Ovary (tissue), 9 donors: ENCODE data around the gene GDF15. TPM values are rescaled to one million over a fixed set of nuclear protein-coding genes. Genes with fewer than 3 reads are reported as not detected.
"Not testable (repeated sequence)": the region's sequence is repeated elsewhere in the genome, so short reads cannot be mapped to it uniquely, and the experiment has no call there.

Experiments
- DNase-seq, 5 donors: peaks; one replicate each; pipeline ENCODE4 v3.0.0-alpha.2; 2019 to 2020
- H3K27ac ChIP-seq, 2 donors: fragments of 200-600 bp; one replicate each; pipeline versions ENCODE4 v1.5.1 to v1.8.0; 2019 to 2022
- H3K27me3 ChIP-seq: fragments of 200-600 bp; one replicate; pipeline ENCODE4 v1.8.0; 2022
- H3K36me3 ChIP-seq: fragments of 200-600 bp; sonication (generic); one replicate; pipeline ENCODE4 v1.5.1; 2019
- H3K4me1 ChIP-seq: one replicate; pipeline ENCODE4 v1.8.1; 2013; ENCODE audit warnings: mild to moderate bottlenecking, moderate library complexity; ENCODE audit not compliant: insufficient read depth
- H3K4me3 ChIP-seq: fragments of 200-600 bp; sonication (generic); one replicate; pipeline ENCODE4 v1.5.1; 2017
- H3K9me3 ChIP-seq, 2 donors: fragments of 200-600 bp in 1 of 2; sonication (generic) in 1 of 2; one replicate each; pipeline versions ENCODE4 v1.5.1 to v1.8.1; 2013 to 2019; ENCODE audit warnings: mild to moderate bottlenecking in 1 of 2, moderate library complexity in 1 of 2
- CTCF ChIP-seq, 3 donors: fragments of 450-650 bp in 2 of 3; fragments of 200-600 bp in 1 of 3; IDR thresholded peaks; one replicate each; pipeline versions ENCODE4 v1.5.1 to v1.8.0; 2016 to 2022; ENCODE audit warnings: antibody characterized with exemption in 3 of 3, mild to moderate bottlenecking in 1 of 3
- EP300 ChIP-seq: sonication (generic); formaldehyde crosslinking; IDR thresholded peaks from one replicate; pipeline ENCODE4 v1.6.1; 2017; ENCODE audit warnings: antibody characterized with exemption
- POLR2A ChIP-seq: fragments of 450-650 bp; IDR thresholded peaks from one replicate; pipeline ENCODE4 v1.6.1; 2017; ENCODE audit warnings: antibody characterized with exemption, mild to moderate bottlenecking, moderate library complexity
- WGBS, 3 donors: extraction: QIAGEN DNeasy Blood & Tissue Kit in 1 of 3; methylation state at CpG; one replicate each; pipeline versions ENCODE4 v1.1.5 to v1.1.7; 2013 to 2017; 5-methylcytosine and 5-hydroxymethylcytosine counted together
- intact Hi-C, 4 donors: fragments of 100-400 bp; cut with DNase I; formaldehyde crosslinking; loops; one replicate each; pipeline versions ENCODE4 v1.11.0 to v1.15.1; 2022 to 2023
- polyA plus RNA-seq, 2 donors: library from polyadenylated mRNA; stranded (reverse); fragments of 200-250 nt in 1 of 2; fragments of 350-450 nt in 1 of 2; fragmentation: Illumina TruSeq in 1 of 2; extraction: RNeasy Lipid Tissue Mini Kit (QIAGEN cat#74804) in 1 of 2; gene quantifications; one replicate each; pipeline ENCODE4 v1.2.3, GENCODE V29; 2013 to 2014
- total RNA-seq, 7 donors: library from RNA; depleted of rRNA in 2 of 7; stranded (reverse); fragments of >200 nt in 2 of 7; fragmentation: NEBNext Ultra II Directional in 3 of 7; extraction: Animal tissue kit (Norgen Biotek cat#: 25700) in 3 of 7; gene quantifications; one replicate each; pipeline versions ENCODE4 v1.1.0 to v1.2.4, GENCODE V29; 2016 to 2023
- donor health status: DM: no; HTN: no; CAD: no; lungs with moderate emphysema.
- donor health status: DM: no; HTN: no; CAD: no.
- donor health status: Bipolar disorder and iron deficiency.
- donor health status: DM: yes; HTN: yes; CAD: no.
- donor health status: DM: no; HTN: no; CAD: no.
- donor health status: DM: yes; HTN: yes; CAD: no.

The GDF15 gene
- total and polyA plus RNA-seq, 9 donors, result 0.67 to 20.9 (median 3.3) TPM

- no peaks in the 10 kb centered on the region for H3K36me3 ChIP-seq
- intact Hi-C loops, result no loop called here
Measured at GRCh38 chr19:18399008-18399407, 13.1 kb downstream of the GDF15 start.

GRCh38 chr19:18401580-18402112 lies 15.7 kb downstream of the GDF15 start:
- no peak for DNase-seq
- intact Hi-C loops, result loop anchor here in 1 of 4 donors (10.0 kb wide), 1 partner anchor 47 kb away; no protein-coding TSS in a partner anchor
- H3K9me3 ChIP-seq, result no peaks in the 10 kb centered on the region
- H3K36me3 ChIP-seq, result no peaks in the 10 kb centered on the region
- no peaks in the 10 kb centered on the region for H3K27me3 ChIP-seq
- H3K4me3 ChIP-seq, result no peak overlapping the region
- WGBS, 3 donors, result 51 to 53% (median 51%) methylated on average over 7 of the region's 7 CpGs
- H3K4me1 ChIP-seq, result peaks cover 9% of the 10 kb centered on the region
- no peak for TF ChIP-seq CTCF (IDR thresholded peaks at IDR 0.05)
- TF ChIP-seq POLR2A, result no peak
- TF ChIP-seq EP300, result no peak
- H3K27ac ChIP-seq, result no peak overlapping the region

More at GRCh38 chr19:18399008-18399407, 13.1 kb downstream of the GDF15 start:
- Histone ChIP-seq H3K27me3 (no peaks in the 10 kb centered on the region), H3K9me3 (no peaks in the 10 kb centered on the region), H3K4me3 (no peak overlapping the region), H3K4me1 (peaks cover 14% of the 10 kb centered on the region), H3K27ac (no peak overlapping the region)
- 35 to 52% (median 37%) methylated on average over 6 of the region's 6 CpGs for WGBS, 3 donors
- no peak for TF ChIP-seq EP300
- TF ChIP-seq POLR2A, result no peak
- no peak for TF ChIP-seq CTCF (IDR thresholded peaks at IDR 0.05)
- peak in 1 of 5 donors; percentile 30 for DNase-seq

- not testable (repeated sequence) for H3K9me3 ChIP-seq, H3K36me3 ChIP-seq, H3K27me3 ChIP-seq, DNase-seq, H3K4me3 ChIP-seq, H3K27ac ChIP-seq, H3K4me1 ChIP-seq
- intact Hi-C loops, result loop anchor here in 1 of 4 donors (10.0 kb wide), 1 partner anchor 48 kb away; no protein-coding TSS in a partner anchor
- WGBS, 3 donors, result 78 to 84% (median 81%) methylated on average over 18 of the region's 18 CpGs
Measured at GRCh38 chr19:18402455-18403248, 16.7 kb downstream of the GDF15 start.

GRCh38 chr19:18405754-18406153 lies 19.8 kb downstream of the GDF15 start:
- WGBS, 3 donors, result 88 to 93% (median 88%) methylated on average over 11 of the region's 11 CpGs
- H3K9me3 ChIP-seq, DNase-seq, H3K36me3 ChIP-seq, H3K27me3 ChIP-seq, H3K4me1 ChIP-seq, H3K4me3 ChIP-seq, H3K27ac ChIP-seq: not testable (repeated sequence)
- intact Hi-C loops, result loop anchor here in 1 of 4 donors (10.0 kb wide), 1 partner anchor 51 kb away; no protein-coding TSS in a partner anchor

- no peaks in the 10 kb centered on the region for H3K4me1 ChIP-seq
- H3K4me3 ChIP-seq, result no peak overlapping the region
- H3K27ac ChIP-seq, result no peak overlapping the region
- intact Hi-C loops, result loop anchor here in 1 of 4 donors (10.0 kb wide), 1 partner anchor 52 kb away; no protein-coding TSS in a partner anchor
- no peaks in the 10 kb centered on the region for H3K36me3 ChIP-seq
- H3K27me3 ChIP-seq, result no peaks in the 10 kb centered on the region
- no peak for DNase-seq
- TF ChIP-seq CTCF (IDR thresholded peaks at IDR 0.05) (no peak), EP300 (no peak), POLR2A (no peak)
- no peaks in the 10 kb centered on the region for H3K9me3 ChIP-seq
- WGBS, 3 donors, result 89 to 93% (median 92%) methylated on average over 9 of the region's 9 CpGs
Measured at GRCh38 chr19:18406749-18407148, 20.8 kb downstream of the GDF15 start.
